Adrenal gland (tissue), 19 donors: ENCODE data around the gene CST2. TPM values are rescaled to one million over a fixed set of nuclear protein-coding genes. Genes with fewer than 3 reads are reported as not detected.

ENCODE experiments used
- DNase-seq, 7 donors: peaks; one replicate each; pipeline ENCODE4 v3.0.0-alpha.2; 2019 to 2020
- H3K27ac ChIP-seq, 5 donors: fragments of 200-600 bp; sonication (generic) in 4 of 5; 1 replicate in 3 of 5; 2 replicates in 2 of 5; pipeline versions ENCODE4 v1.5.1 to v1.8.0; 2016 to 2020; ENCODE audit warnings: mild to moderate bottlenecking in 1 of 5
- H3K27me3 ChIP-seq: fragments of 200-600 bp; 2 replicates; pipeline ENCODE4 v1.8.0; 2021
- H3K36me3 ChIP-seq, 2 donors: fragments of 200-600 bp; replicated peaks in 1 of 2; 1 replicate in 1 of 2; 2 replicates in 1 of 2; pipeline versions ENCODE4 v1.5.1 to v1.8.0; 2018 to 2022
- H3K4me1 ChIP-seq, 2 donors: fragments of 200-600 bp; replicated peaks in 1 of 2; 1 replicate in 1 of 2; 2 replicates in 1 of 2; pipeline versions ENCODE4 v1.5.1 to v1.8.0; 2018 to 2021
- H3K4me3 ChIP-seq, 4 donors: fragments of 200-600 bp; sonication (generic) in 3 of 4; one replicate each; pipeline ENCODE4 v1.5.1; 2016 to 2018
- H3K9me3 ChIP-seq, 3 donors: fragments of 200-600 bp; sonication (generic) in 1 of 3; replicated peaks in 1 of 3; 1 replicate in 2 of 3; 2 replicates in 1 of 3; pipeline versions ENCODE4 v1.5.1 to v1.8.0; 2016 to 2021
- POLR2A ChIP-seq, 2 donors: fragments of 450-650 bp; IDR thresholded peaks; one replicate each; pipeline ENCODE4 v1.6.1; 2017; ENCODE audit warnings: antibody characterized with exemption in 2 of 2, mild to moderate bottlenecking in 2 of 2, moderate library complexity in 1 of 2
- WGBS, 4 donors: extraction: QIAGEN DNeasy Blood & Tissue Kit in 2 of 4; methylation state at CpG; one replicate each; pipeline versions ENCODE4 v1.1.5 to v1.1.7; 2013 to 2017; 5-methylcytosine and 5-hydroxymethylcytosine counted together
- intact Hi-C, 2 donors: fragments of 100-400 bp; cut with DNase I; formaldehyde crosslinking; loops; one replicate each; pipeline versions ENCODE4 v1.14.1 to v1.15.0; 2022 to 2023
- long read RNA-seq, 10 donors: library from polyadenylated mRNA in 3 of 10; unstranded in 2 of 10; stranded (forward) in 1 of 10; transcript quantifications; one replicate each; pipeline ENCODE4 v2.0.0 and lab custom pipeline, GENCODE V29; 2021 to 2026
- polyA plus RNA-seq, 3 donors: library from polyadenylated mRNA; stranded (reverse); fragments of 200-250 nt in 2 of 3; fragments of 350-450 nt in 1 of 3; fragmentation: Illumina TruSeq in 1 of 3; extraction: RNeasy Lipid Tissue Mini Kit (QIAGEN cat#74804) in 1 of 3; gene quantifications; one replicate each; pipeline ENCODE4 v1.2.3, GENCODE V29; 2013 to 2014
- total RNA-seq, 9 donors: library from RNA; depleted of rRNA in 4 of 9; stranded (reverse); fragments of >200 nt in 4 of 9; fragments of 120-200 nt in 1 of 9; fragmentation: NEBNext Ultra II Directional in 1 of 9; extraction: Animal tissue kit (Norgen Biotek cat#: 25700) in 1 of 9; gene quantifications; one replicate each; pipeline versions ENCODE4 v1.1.0 to v1.2.4, GENCODE V29; 2013 to 2023
- TF ChIP-seq, protein P1 (sequence below), 6 experiments: fragments of 450-650 bp in 4 of 6; fragments of 200-600 bp in 2 of 6; sonication (generic) in 1 of 6; IDR thresholded peaks; 1 replicate in 5 of 6; 2 replicates in 1 of 6; pipeline versions ENCODE4 v1.5.1 to v1.8.0; 2016 to 2021; ENCODE audit warnings: antibody characterized with exemption in 6 of 6, mild to moderate bottlenecking in 2 of 6, moderate library complexity in 1 of 6
- donor health status: healthy with polysubstance abuse.
- donor health status: Bipolar disorder and iron deficiency.
- donor health status: DM: yes; HTN: yes; CAD: no.
- donor health status: DM: no; HTN: no; CAD: no.
- donor health status: DM: no; HTN: no; CAD: no.
- donor health status: DM: yes; HTN: yes; CAD: no.

Gene CST2, protein sequence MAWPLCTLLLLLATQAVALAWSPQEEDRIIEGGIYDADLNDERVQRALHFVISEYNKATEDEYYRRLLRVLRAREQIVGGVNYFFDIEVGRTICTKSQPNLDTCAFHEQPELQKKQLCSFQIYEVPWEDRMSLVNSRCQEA
- 10 to 100 TPM in 4 of 9 donors, 1 to 10 TPM in 2, not detected in 3; 1.3 to 94.3 (median 20.8) TPM for total RNA-seq
- 1 to 10 TPM; 1.3 to 4.8 (median 3.5) TPM for polyA plus RNA-seq
- long read RNA-seq, donor 1, partial matches to known transcripts, result 0 of 4 reads
- long read RNA-seq, donor 1, other reads (novel, unspliced or antisense), result 0 of 4 reads
- long read RNA-seq, donor 2, result 0 reads
- long read RNA-seq, donor 3, partial matches to known transcripts, result 0 of 4 reads
- long read RNA-seq, donor 3, other reads (novel, unspliced or antisense), result 0 of 4 reads
- long read RNA-seq, donor 4, result 0 reads
- long read RNA-seq, donor 5, partial matches to known transcripts, result 0 of 1 reads
- long read RNA-seq, donor 5, other reads (novel, unspliced or antisense), result 0 of 1 reads
- long read RNA-seq, donor 6, partial matches to known transcripts, result 0 of 1 reads
- long read RNA-seq, donor 6, other reads (novel, unspliced or antisense), result 0 of 1 reads
- long read RNA-seq, donor 7, transcript CST2-201 (3 exons, 748 nt), result major isoform, 20 of 36 reads
- long read RNA-seq, donor 7, partial matches to known transcripts, result 16 of 36 reads
- long read RNA-seq, donor 7, other reads (novel, unspliced or antisense), result 0 of 36 reads
- long read RNA-seq, donor 8, transcript CST2-201 (3 exons, 748 nt), result major isoform, 11 of 11 reads
- long read RNA-seq, donor 8, partial matches to known transcripts, result 0 of 11 reads
- long read RNA-seq, donor 8, other reads (novel, unspliced or antisense), result 0 of 11 reads
- long read RNA-seq, donor 9, partial matches to known transcripts, result 0 of 3 reads
- long read RNA-seq, donor 9, other reads (novel, unspliced or antisense), result 0 of 3 reads
- long read RNA-seq, donor 10, partial matches to known transcripts, result 0 of 3 reads
- long read RNA-seq, donor 10, other reads (novel, unspliced or antisense), result 0 of 3 reads

DNA sequence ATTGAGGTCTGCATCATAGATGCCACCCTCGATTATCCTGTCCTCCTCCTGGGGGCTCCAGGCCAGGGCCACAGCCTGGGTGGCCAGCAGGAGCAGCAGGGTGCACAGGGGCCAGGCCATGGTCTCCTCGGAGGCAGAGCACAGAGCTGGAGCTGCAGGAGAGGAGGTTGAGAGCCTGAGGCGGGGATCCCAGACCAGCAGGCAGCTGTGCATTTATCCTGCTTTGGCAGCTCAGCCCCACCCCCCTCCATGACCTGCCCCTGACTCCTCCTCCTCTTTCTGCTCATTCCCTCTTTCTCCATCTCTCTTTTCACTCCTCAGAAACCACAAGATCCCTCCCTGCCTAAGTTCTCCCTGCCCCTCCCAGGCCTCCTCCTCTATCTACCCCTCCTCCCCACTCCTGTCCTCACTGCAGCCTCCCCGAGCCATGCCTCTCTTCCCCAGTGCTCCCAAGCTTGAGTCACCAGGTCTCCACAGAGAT is at the start of gene CST2:
CST2 (minus strand) TSS at position 189 of the 481 bp plus-strand sequence; CDS start at position 120, 69 bp downstream.
- no peaks in the 10 kb centered on the region for H3K9me3 ChIP-seq
- no peak for TF ChIP-seq POLR2A (IDR thresholded peaks at IDR 0.05)
- TF ChIP-seq, protein P1, sequence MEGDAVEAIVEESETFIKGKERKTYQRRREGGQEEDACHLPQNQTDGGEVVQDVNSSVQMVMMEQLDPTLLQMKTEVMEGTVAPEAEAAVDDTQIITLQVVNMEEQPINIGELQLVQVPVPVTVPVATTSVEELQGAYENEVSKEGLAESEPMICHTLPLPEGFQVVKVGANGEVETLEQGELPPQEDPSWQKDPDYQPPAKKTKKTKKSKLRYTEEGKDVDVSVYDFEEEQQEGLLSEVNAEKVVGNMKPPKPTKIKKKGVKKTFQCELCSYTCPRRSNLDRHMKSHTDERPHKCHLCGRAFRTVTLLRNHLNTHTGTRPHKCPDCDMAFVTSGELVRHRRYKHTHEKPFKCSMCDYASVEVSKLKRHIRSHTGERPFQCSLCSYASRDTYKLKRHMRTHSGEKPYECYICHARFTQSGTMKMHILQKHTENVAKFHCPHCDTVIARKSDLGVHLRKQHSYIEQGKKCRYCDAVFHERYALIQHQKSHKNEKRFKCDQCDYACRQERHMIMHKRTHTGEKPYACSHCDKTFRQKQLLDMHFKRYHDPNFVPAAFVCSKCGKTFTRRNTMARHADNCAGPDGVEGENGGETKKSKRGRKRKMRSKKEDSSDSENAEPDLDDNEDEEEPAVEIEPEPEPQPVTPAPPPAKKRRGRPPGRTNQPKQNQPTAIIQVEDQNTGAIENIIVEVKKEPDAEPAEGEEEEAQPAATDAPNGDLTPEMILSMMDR (IDR thresholded peaks at IDR 0.05), result no peak
- WGBS, 4 donors, result 41 to 52% (median 49%) methylated on average over 3 to 4 of the region's 4 CpGs
- no peak within 1 kb of the TSS for H3K4me3 ChIP-seq
- no peak for DNase-seq
- no peaks in the 10 kb centered on the region for H3K36me3 ChIP-seq
- intact Hi-C loops, result loop anchor here in 1 of 2 donors (10.0 kb wide), 1 partner anchor 62 kb away; no protein-coding TSS in a partner anchor
- no peak within 1 kb of the TSS for H3K27ac ChIP-seq
- H3K4me1 ChIP-seq, result no peaks in the 10 kb centered on the region
- H3K27me3 ChIP-seq, result no peaks in the 10 kb centered on the region

DNA sequence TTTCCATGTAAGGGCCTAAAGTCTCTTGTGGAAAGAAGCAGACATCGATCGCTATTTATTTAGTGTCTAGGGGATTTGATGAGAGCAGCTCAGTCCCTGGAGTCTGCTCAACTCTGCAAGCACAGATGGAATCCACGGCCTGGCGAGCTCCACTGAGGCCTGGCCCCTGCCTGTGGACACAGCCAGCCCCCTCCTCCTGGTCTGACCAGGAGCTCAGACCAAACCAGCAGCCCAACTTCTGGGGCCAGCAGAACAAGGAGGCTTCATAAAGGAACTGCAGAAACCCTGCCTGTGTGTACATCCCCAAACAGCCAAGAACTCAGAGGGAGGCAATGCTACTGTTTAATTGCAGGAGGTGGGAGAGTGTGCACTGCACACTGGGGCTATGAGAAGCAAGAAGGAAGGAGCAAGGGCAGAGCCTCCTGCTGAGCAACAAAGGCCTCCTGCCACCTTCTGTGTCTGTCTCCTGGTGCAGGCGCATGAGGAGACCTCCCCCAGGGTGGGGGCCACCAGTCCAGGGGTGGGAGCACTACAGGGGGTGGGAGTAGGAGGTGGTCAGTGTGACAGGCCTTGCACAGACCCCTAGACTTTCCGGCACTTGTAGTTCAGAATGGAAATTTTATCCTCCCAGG is 49.2 kb upstream of the CST2 start:
- no peak for DNase-seq
- H3K4me1 ChIP-seq, result no peaks in the 10 kb centered on the region
- H3K27ac ChIP-seq, result no peak overlapping the region

DNA sequence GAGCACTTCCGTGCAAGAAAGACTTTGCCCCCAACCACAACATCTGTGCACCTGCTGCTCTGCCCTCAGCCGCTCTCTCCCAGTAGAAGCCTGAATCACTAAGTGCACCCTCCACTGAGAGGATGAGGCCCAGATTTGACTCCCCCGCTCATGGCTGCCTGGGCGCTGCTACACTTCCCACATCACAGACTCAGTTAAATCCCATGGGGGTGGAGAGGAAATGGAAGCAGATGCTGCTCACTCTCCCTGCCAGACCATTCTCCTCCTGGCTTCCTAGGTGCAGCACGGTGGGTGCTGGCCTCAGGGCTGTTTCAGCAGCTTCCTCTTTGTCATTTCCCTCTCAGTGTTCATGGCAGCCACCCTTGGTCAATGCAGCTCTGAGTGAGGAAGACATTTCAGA is 48.2 kb upstream of the CST2 start:
- H3K36me3 ChIP-seq, result no peaks in the 10 kb centered on the region

More for the DNA sequence above, 49.2 kb upstream of the CST2 start:
- WGBS, 4 donors, result 76 to 97% (median 83%) methylated on average over 4 to 6 of the region's 6 CpGs
- H3K9me3 ChIP-seq, result no peaks in the 10 kb centered on the region
- no peak for TF ChIP-seq POLR2A (IDR thresholded peaks at IDR 0.05)
- TF ChIP-seq, protein P1 (IDR thresholded peaks at IDR 0.05), result no peak
- no peaks in the 10 kb centered on the region for H3K36me3 ChIP-seq
- intact Hi-C loops, result no loop called here
- peaks cover 5% of the 10 kb centered on the region for H3K27me3 ChIP-seq
- no peak overlapping the region for H3K4me3 ChIP-seq

More for the DNA sequence above, 48.2 kb upstream of the CST2 start:
- no peak for DNase-seq
- WGBS, 4 donors, result 69 to 83% (median 76%) methylated on average over 5 of the region's 5 CpGs
- no peak overlapping the region for H3K27ac ChIP-seq
- no peaks in the 10 kb centered on the region for H3K4me1 ChIP-seq
- H3K4me3 ChIP-seq, result no peak overlapping the region
- intact Hi-C loops, result no loop called here
- TF ChIP-seq, protein P1 (IDR thresholded peaks at IDR 0.05), result no peak
- TF ChIP-seq POLR2A (IDR thresholded peaks at IDR 0.05), result no peak
- peaks cover 5% of the 10 kb centered on the region for H3K27me3 ChIP-seq
- H3K9me3 ChIP-seq, result no peaks in the 10 kb centered on the region
